BE2C (cell line): Measurements from ENCODE around the gene SLC1A5.
A peak's percentile ranks its signal among the peaks of the same experiment; 100 is the strongest.

ENCODE experiments used
- DNase-seq: peaks from one replicate; pipeline ENCODE4 v3.0.0-alpha.2; 2020
- H3K27me3 ChIP-seq: fragments of 250-450 bp; sonication (Bioruptor Pico); 2 replicates; pipeline ENCODE4 v1.5.1; 2020; ENCODE audit warnings: mild to moderate bottlenecking
- H3K36me3 ChIP-seq: fragments of 250-450 bp; sonication (Bioruptor Pico); 2 replicates; pipeline ENCODE4 v1.5.1; 2020; ENCODE audit warnings: mild to moderate bottlenecking
- H3K4me1 ChIP-seq: fragments of 250-450 bp; sonication (Bioruptor Pico); 2 replicates; pipeline ENCODE4 v1.5.1; 2020
- H3K4me3 ChIP-seq: 2 replicates; pipeline ENCODE4 v1.5.1; 2011; ENCODE audit warnings: low read depth, low read length
- H3K9me3 ChIP-seq: fragments of 250-450 bp; sonication (Bioruptor Pico); 2 replicates; pipeline ENCODE4 v1.5.1; 2020
- TF ChIP-seq, protein P1 (sequence below): IDR thresholded peaks from 2 replicates; pipeline ENCODE4 v1.5.1; 2012; ENCODE audit warnings: mild to moderate bottlenecking, low read depth, low read length

Gene SLC1A5

DNA sequence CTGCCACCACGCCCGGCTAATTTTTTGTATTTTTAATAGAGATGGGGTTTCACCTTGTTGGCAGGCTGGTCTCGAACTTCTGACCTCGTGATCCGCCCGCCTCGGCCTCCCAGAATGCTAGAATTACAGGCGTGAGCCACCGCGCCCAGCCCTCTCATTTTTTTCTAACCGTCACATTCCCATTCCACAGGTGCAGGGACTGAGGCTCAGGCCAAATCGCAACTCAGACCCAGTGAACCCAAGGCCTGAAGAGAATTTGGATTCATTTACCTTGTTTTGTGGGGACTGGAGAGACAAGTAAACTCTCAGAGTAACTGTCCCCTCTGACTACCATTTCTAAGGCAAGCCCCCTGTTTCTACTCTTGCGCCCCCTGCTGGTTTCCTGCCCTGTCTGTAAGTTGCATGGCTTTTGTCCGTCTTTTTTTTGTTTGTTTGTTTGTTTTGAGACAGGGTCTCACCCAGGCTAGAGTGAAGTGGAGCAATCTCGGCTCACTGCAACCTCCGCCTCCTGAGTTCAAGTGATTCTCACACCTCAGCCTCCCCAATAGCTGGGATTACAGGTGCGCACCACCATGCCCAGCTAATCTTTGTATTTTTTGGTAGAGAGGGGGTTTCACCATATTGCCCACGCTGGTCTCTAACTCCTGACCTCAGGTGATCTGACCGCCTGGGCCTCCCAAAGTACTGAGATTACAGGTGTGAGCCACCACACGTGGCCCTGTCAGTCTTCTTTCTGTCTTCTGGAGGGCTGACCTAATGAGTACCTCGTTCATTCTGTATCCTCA lies 39.9 kb downstream of the SLC1A5 start:
- H3K9me3 ChIP-seq, result no peaks in the 10 kb centered on the region
- no peaks in the 10 kb centered on the region for H3K27me3 ChIP-seq
- TF ChIP-seq, protein P1, sequence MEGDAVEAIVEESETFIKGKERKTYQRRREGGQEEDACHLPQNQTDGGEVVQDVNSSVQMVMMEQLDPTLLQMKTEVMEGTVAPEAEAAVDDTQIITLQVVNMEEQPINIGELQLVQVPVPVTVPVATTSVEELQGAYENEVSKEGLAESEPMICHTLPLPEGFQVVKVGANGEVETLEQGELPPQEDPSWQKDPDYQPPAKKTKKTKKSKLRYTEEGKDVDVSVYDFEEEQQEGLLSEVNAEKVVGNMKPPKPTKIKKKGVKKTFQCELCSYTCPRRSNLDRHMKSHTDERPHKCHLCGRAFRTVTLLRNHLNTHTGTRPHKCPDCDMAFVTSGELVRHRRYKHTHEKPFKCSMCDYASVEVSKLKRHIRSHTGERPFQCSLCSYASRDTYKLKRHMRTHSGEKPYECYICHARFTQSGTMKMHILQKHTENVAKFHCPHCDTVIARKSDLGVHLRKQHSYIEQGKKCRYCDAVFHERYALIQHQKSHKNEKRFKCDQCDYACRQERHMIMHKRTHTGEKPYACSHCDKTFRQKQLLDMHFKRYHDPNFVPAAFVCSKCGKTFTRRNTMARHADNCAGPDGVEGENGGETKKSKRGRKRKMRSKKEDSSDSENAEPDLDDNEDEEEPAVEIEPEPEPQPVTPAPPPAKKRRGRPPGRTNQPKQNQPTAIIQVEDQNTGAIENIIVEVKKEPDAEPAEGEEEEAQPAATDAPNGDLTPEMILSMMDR, result peak; percentile 92
- H3K4me1 ChIP-seq, result peaks cover 4% of the 10 kb centered on the region
- H3K4me3 ChIP-seq, result no peak overlapping the region
- peak; percentile 87 for DNase-seq
- H3K36me3 ChIP-seq, result peaks cover 7% of the 10 kb centered on the region

DNA sequence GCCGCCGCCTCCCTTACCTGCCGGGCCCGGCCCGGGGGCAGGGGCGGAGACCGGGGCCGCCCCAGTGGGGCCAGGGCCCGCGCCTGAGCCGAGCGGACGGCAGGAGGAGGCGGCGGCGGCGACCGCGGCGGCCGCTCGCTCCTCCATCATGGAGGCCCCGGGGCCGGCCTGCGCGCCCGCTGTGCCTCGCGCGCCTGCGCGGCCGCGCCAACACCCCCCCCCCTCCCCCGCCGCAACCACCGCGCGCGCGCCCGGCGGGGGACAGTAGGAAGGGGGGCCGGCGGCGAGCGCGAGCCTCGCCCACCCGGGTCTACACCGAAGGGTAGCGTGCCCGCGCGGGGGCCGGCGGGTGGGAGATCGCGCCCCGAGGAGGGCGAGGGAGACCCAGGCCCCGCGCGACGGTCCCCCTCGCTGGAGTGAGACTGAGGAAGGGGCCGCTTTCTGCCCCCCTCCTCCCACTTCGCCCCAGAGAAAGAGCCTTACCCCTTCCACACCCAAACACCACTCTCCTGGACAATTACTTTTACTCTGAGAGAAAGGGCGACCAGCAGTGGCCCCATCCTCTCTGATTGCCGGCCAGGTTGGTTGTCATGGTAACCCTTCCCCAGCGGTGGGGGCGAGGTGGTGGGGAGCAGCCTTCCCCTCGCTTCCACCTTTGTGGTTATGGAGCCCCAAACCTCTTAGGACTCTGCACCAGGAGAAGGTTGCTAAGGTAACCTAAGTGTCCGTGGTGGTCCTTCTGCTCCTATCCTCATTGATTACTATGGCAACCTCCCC lies 41.9 kb downstream of the SLC1A5 start, which contains the start of gene STRN4:
STRN4 (minus strand) TSS at position 170 of the 777 bp plus-strand sequence; CDS start at position 150, 20 bp downstream.
- H3K4me3 ChIP-seq, result peak within 1 kb of the TSS; percentile 96
- H3K9me3 ChIP-seq, result no peaks in the 10 kb centered on the region
- no peaks in the 10 kb centered on the region for H3K27me3 ChIP-seq
- DNase-seq, result peak; percentile 71
- H3K4me1 ChIP-seq, result peaks cover 4% of the 10 kb centered on the region
- H3K36me3 ChIP-seq, result peaks cover 24% of the 10 kb centered on the region
- TF ChIP-seq, protein P1, result no peak

DNA sequence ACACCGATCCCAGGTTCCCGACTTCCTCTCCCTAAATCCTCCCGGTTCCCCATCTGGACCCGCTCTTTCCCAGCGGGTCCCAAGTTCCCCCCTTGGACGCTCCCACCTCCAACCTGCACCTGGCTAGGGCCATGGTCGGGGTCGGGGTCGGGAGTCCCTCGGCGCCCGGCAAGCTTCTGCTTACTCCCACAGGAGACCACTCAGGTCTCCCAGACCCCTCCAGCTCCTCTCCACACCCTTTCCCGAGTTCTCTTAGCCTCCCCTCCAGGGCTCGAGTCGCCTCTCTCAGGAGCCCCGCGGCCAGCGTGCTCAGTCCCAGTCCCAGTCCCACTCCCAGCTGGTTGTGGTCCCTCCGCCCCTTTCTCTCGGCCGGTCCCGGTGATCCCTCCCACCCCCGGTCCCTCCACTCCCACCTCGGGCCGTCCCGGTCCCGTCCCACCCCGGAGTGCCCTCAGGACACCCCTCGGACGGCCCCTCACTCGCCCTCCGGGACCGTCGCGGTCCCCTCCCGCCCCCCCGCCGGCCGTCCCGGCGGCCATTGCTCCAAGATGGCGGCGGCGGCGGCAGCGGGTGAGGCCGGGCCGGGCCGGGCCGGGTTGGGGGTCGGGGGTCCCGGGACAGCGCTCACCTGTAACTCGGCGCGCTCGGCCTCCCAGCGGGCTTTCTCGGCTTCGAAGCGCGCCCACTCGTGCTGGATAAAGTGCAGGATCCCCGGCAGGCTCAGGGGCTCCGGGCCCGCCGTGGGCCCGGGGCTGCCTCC lies 42.7 kb downstream of the SLC1A5 start, which contains the start of gene FKRP:
FKRP (plus strand) TSS at position 537 of the 760 bp plus-strand sequence. CDS start 9,394 bp downstream, outside the sequence.
- Histone ChIP-seq H3K9me3 (no peaks in the 10 kb centered on the region), H3K36me3 (peaks cover 31% of the 10 kb centered on the region), H3K4me3 (peak within 1 kb of the TSS; percentile 96), H3K4me1 (peaks cover 4% of the 10 kb centered on the region), H3K27me3 (no peaks in the 10 kb centered on the region)
- no peak for DNase-seq
- TF ChIP-seq, protein P1, result no peak

DNA sequence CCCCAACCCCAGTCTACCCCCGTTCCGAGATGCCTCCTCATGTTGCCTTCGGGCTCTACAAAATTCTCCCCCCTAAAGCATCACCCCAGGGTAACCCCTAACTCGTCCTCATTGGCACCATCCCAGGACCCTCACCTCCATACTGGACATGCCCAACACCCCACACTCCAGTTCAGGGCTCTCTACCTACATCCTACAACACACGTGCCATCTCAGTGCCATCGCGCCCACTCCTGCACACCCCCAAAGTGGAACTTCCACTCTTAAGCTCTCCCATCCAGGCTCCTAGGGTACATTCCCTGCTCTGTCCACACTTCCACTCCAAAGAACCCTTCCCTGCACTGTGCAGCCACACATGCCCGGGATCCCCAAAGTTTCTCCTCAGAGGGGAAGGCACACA lies 43.4 kb downstream of the SLC1A5 start:
- Histone ChIP-seq H3K27me3 (no peaks in the 10 kb centered on the region), H3K4me1 (peaks cover 4% of the 10 kb centered on the region), H3K36me3 (peaks cover 35% of the 10 kb centered on the region), H3K9me3 (no peaks in the 10 kb centered on the region), H3K4me3 (peak overlapping the region; percentile 96)
- TF ChIP-seq, protein P1, result no peak
- no peak for DNase-seq

DNA sequence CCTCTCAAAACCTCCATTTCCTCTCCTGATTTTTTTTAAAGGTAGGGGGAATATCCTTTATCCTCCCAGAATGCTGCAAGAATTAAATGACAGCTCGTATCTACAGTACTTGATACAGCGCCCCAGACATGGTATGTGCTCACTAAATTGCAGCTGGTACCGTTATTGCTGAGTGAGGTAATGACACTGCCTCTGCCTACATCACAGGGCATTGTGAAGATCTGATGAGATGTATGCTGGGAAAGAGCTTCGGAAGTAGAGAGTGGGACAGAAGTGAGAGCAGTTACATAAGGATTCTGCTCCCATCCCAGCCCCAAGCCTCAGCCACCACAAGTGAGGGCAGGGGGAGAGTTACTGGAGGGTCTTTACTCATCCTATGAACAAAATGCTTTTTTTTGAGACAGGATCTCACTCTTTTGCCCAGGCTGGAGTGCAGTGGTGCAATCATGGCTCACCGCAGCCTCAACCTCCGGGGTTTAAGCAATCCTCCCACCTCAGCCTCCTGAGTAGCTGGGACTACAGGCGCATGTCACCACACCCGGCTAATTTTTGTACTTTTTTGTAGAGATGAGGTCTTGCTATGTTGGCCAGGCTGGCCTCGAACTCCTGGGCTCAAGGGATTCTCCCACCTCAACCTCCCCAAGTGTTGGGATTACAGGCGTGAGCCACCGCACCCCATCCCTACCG lies 44.2 kb downstream of the SLC1A5 start:
- peaks cover 4% of the 10 kb centered on the region for H3K4me1 ChIP-seq
- TF ChIP-seq, protein P1, result no peak
- H3K4me3 ChIP-seq, result peak overlapping the region; percentile 96
- no peak for DNase-seq
- H3K9me3 ChIP-seq, result no peaks in the 10 kb centered on the region
- H3K36me3 ChIP-seq, result peaks cover 37% of the 10 kb centered on the region
- H3K27me3 ChIP-seq, result no peaks in the 10 kb centered on the region
